Skeletal muscle tissue (tissue), 4 donors: ENCODE data around the gene ANGPTL2. TPM values are rescaled to one million over a fixed set of nuclear protein-coding genes. Genes with fewer than 3 reads are reported as not detected.
A peak's percentile ranks its signal among the peaks of the same experiment; 100 is the strongest.

Experiments
- H3K27ac ChIP-seq: one replicate; pipeline ENCODE4 v1.7.0; 2013; ENCODE audit warnings: mild to moderate bottlenecking, low read depth, low read length, inconsistent platforms
- H3K27me3 ChIP-seq, 3 donors: one replicate each; pipeline ENCODE4 v1.7.0; 2013; ENCODE audit warnings: low read length in 3 of 3; ENCODE audit not compliant: control insufficient read depth in 3 of 3, insufficient read depth in 3 of 3
- H3K36me3 ChIP-seq, 3 donors: one replicate each; pipeline ENCODE4 v1.7.0; 2013; ENCODE audit warnings: low read length in 3 of 3; ENCODE audit not compliant: control insufficient read depth in 3 of 3, insufficient read depth in 3 of 3
- H3K4me1 ChIP-seq, 3 donors: one replicate each; pipeline ENCODE4 v1.7.0; 2013; ENCODE audit warnings: low read length in 3 of 3, mild to moderate bottlenecking in 3 of 3; ENCODE audit not compliant: control insufficient read depth in 3 of 3, insufficient read depth in 3 of 3
- H3K4me3 ChIP-seq, 3 donors: one replicate each; pipeline ENCODE4 v1.7.0; 2013; ENCODE audit warnings: low read length in 3 of 3
- H3K9ac ChIP-seq, 3 donors: one replicate each; pipeline ENCODE4 v1.7.0; 2013; ENCODE audit warnings: low read length in 3 of 3, mild to moderate bottlenecking in 3 of 3, moderate library complexity in 2 of 3, low read depth in 1 of 3
- H3K9me3 ChIP-seq, 3 donors: one replicate each; pipeline ENCODE4 v1.7.0; 2013; ENCODE audit warnings: low read length in 3 of 3; ENCODE audit not compliant: control insufficient read depth in 3 of 3
- total RNA-seq: library from RNA; depleted of rRNA; stranded (reverse); fragments of >200 nt; gene quantifications from one replicate; pipeline ENCODE4 v1.2.3, GENCODE V29; 2014
- donor health status: Osteomylitis.

Gene ANGPTL2
- total RNA-seq, 1 donor from 2014 or later: 37.6 TPM

DNA sequence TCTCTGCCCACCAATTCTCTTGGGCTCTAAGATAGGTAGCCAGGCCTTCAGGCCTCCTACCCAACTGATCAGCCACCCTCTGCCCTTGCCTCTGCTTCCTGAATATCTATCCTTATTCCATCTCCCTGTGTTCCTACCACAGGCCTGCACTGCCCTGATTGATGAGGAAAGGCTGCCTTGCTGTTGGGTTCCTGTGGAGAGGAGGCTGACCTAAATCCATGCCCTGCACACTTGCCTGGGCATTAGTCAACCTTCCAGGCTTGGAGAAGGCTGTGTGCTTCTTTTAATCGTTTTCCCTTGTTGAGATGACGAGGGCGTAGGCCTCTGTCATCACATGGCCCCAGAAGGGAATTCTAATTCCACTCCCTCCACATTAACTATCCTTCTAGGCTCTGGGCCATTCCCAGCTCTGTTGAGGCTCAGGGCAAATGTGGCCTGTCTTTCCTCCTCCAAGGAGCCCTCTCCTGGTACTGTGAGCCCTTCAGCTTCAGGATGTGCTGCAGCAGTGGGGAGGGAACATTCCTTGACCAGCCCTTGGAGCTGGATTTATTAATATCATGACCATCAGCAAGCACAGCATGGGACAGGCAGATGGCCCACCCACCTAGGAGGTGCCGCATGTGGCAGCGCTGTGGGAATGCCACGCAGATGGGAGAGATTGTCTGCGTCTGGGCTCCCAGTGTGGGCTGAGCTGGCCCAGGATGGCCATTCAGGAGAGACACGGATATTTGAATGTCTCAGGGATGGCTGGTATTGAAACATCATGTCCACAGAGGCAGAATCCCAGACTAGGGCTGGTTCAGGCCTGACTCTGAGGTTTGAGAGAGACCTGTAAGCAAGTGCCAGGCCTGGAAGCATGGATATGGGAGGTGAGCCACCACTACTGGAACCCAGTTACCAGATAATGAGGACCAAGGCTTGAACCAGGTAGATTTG is 40.9 kb downstream of the ANGPTL2 start:
- Histone ChIP-seq H3K36me3 (no peaks in the 10 kb centered on the region), H3K27me3 (no peaks in the 10 kb centered on the region), H3K9ac (no peak overlapping the region), H3K4me3 (no peak overlapping the region), H3K27ac (no peak overlapping the region), H3K4me1 (peaks cover 13 to 36% (median 30%) of the 10 kb centered on the region in 3 donors), H3K9me3 (no peaks in the 10 kb centered on the region)

DNA sequence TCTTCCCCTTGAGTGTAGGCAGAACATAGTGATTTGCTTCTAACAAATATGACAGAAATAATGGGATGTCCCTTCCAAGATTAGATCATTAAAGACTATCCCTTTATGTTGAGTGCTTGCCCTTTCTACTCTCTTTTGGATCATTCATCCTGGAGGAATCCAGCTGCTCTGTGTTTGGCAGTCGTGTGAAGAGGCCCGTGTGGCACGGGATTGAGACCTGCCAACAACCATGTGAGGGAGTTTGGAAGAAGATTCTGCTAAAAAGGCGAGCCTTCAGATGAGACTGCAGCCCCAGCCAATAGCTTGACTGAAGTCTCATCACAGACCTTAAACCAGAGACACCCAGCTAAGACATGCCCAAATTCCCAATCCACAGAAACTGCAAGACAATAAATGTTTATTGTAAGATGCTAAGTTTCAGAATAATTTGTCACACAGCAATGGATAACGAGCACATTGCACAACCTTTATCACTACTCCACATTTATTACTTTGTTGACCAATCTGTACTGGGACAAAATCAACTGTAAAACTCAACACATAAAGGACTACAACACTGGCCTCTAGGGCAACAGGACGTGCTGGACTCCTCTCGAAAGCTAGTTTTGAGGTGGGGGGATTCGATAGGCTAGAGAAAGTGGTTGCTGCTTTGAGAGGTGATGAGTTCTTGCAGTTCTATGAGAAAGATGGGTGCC is 42.8 kb downstream of the ANGPTL2 start:
- Histone ChIP-seq H3K27me3 (no peaks in the 10 kb centered on the region), H3K9ac (no peak overlapping the region), H3K4me1 (peaks cover 21 to 47% (median 36%) of the 10 kb centered on the region in 3 donors), H3K4me3 (no peak overlapping the region), H3K9me3 (no peaks in the 10 kb centered on the region), H3K27ac (no peak overlapping the region), H3K36me3 (no peaks in the 10 kb centered on the region)

DNA sequence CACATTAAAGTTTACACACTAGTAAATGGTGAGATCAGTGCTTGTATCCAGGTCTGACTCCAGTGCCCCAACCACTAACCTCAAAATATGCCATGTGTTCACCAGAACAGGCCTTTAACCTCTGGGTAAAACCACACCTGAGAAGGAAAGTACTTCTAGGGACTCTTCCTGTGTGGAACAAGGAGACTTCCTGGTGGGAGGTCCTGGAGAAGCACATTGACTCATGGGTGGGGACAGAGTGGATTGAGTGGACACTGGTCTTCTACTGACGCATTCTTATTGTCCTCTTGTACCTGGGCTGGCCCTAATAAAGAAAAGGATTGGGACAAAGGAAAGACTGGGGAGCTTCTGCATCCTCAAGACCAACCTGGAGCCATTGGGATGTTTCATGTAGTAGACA is 43.4 kb downstream of the ANGPTL2 start:
- Histone ChIP-seq H3K27me3 (no peaks in the 10 kb centered on the region), H3K4me3 (no peak overlapping the region), H3K4me1 (peaks cover 27 to 52% (median 41%) of the 10 kb centered on the region in 3 donors), H3K36me3 (no peaks in the 10 kb centered on the region), H3K9ac (no peak overlapping the region), H3K9me3 (no peaks in the 10 kb centered on the region), H3K27ac (no peak overlapping the region)

DNA sequence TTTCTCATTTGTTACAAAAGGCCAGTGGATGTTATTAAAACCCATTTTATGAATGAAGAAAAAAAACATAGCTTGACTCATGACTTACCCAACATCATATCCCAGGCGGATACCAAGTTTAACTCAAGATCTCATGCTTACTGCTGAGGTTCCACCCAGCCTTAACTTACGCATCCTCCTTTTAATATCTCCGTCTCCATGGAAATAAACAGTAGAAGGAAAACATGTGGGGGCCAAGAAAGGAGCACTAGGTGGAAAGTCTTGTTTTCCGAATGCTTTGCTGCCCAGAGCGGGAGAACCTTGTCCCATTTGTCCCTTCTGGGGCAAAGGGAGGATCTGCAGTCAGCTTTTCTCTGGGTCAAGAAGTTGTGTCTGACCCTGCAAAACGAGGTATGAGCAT is 44.1 kb downstream of the ANGPTL2 start:
- Histone ChIP-seq H3K27ac (no peak overlapping the region), H3K9ac (no peak overlapping the region), H3K4me3 (no peak overlapping the region), H3K27me3 (no peaks in the 10 kb centered on the region), H3K36me3 (no peaks in the 10 kb centered on the region), H3K4me1 (peaks cover 22 to 47% (median 35%) of the 10 kb centered on the region in 3 donors), H3K9me3 (no peaks in the 10 kb centered on the region)

DNA sequence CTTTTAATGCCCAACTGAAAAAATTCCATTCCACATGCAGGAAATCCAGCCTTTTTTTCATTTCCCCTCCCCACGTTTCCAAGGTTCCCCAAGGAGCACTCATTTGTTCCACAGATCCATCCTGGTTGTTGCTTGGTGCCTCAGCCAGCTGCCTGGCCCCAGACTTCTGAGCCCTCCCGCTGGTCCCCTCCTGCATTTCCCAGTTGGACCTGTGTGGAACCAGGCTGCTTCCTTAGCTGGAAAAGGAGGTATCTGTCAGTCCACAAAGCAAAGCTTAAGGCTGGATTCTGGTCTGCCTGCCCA is 44.8 kb downstream of the ANGPTL2 start:
- Histone ChIP-seq H3K27ac (peak overlapping the region; percentile 14), H3K4me1 (peaks cover 15 to 40% (median 31%) of the 10 kb centered on the region in 3 donors)

DNA sequence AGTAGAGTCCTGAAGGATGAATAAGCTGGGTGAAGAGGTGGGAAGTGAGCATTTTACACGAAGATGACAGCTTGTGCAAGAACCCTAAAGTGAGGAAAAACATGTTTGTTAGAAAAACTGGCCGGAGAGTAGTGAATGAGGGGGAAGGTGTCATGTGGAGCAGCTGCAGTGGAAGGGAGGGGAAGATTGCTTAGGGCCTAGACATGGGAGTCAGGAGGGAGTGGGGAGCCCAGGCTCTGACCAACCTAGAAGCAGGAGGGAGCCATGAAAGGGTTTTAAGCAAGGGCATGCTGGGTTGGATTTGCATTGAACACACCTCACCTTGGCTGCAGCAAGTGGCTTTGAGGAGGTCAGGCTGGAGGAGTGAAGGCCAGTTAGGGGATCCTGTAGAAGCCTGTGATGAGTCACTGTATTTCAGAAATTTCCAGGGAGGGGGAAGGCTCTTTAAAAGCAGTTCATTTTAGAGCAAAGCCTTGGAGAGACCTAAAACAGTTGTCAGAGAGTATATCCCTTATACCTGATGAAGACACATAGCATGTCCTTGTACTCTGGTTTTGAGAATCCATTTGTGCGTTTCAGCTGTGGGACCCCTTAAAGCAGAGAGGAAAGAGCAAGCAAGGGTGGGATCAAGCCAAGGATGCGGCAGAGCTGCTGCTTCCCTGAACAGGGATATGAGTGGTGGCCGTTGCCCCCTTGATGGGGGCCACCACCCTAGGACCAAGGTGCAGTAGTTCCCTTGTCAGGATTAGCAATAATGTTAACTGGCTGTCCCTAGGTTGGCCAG is 45.4 kb downstream of the ANGPTL2 start:
- H3K9ac ChIP-seq: no peak overlapping the region
- no peak overlapping the region for H3K4me3 ChIP-seq
- H3K36me3 ChIP-seq: no peaks in the 10 kb centered on the region
- peak overlapping the region; percentile 14 for H3K27ac ChIP-seq
- no peaks in the 10 kb centered on the region for H3K27me3 ChIP-seq
- no peaks in the 10 kb centered on the region for H3K9me3 ChIP-seq
- H3K4me1 ChIP-seq: peaks cover 15 to 34% (median 31%) of the 10 kb centered on the region in 3 donors

More for the DNA sequence above, 44.8 kb downstream of the ANGPTL2 start:
- no peaks in the 10 kb centered on the region for H3K36me3 ChIP-seq
- H3K9me3 ChIP-seq: no peaks in the 10 kb centered on the region
- H3K4me3 ChIP-seq: no peak overlapping the region
- H3K27me3 ChIP-seq: no peaks in the 10 kb centered on the region
- H3K9ac ChIP-seq: no peak overlapping the region

DNA sequence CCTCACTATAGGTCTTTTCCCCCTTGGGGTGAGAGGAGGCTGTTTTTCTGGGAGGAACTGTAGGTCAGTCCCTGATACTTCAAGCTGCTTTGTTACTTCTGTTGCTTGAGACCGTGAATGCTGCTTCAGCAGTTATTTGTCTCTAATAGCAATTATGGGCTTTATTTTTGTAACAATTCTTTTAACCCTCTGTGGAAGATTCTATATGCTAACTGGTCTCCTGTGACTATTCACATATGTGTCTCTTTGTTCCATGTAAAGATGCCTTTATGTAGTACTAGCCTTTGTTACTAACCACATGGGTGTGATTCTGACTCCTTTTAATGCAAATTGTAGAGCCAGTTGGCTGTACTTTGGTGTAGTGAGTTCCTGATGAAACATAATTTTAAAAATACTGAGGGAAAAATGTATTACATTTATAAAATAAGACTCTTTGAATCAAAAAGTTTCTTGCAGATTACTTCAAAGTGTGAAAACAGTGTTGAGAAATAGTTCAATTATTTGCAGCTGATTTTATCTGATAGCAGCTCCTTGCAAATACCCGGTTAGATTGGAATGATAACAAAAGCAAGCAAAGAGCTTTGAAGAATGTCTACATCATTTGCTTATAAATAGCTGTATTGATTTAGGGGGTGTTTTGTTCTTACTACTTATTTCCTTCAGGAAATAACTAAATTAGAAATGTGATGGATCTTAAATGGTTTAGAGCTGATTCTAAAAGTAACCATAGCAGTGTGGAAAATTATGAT is 46.6 kb downstream of the ANGPTL2 start:
- Histone ChIP-seq H3K27ac (peak overlapping the region; percentile 56), H3K36me3 (no peaks in the 10 kb centered on the region), H3K4me3 (no peak overlapping the region), H3K4me1 (peaks cover 15 to 31% (median 31%) of the 10 kb centered on the region in 3 donors), H3K9ac (no peak overlapping the region), H3K27me3 (no peaks in the 10 kb centered on the region), H3K9me3 (peaks cover 0 to 3% (median 0%) of the 10 kb centered on the region in 3 donors)

DNA sequence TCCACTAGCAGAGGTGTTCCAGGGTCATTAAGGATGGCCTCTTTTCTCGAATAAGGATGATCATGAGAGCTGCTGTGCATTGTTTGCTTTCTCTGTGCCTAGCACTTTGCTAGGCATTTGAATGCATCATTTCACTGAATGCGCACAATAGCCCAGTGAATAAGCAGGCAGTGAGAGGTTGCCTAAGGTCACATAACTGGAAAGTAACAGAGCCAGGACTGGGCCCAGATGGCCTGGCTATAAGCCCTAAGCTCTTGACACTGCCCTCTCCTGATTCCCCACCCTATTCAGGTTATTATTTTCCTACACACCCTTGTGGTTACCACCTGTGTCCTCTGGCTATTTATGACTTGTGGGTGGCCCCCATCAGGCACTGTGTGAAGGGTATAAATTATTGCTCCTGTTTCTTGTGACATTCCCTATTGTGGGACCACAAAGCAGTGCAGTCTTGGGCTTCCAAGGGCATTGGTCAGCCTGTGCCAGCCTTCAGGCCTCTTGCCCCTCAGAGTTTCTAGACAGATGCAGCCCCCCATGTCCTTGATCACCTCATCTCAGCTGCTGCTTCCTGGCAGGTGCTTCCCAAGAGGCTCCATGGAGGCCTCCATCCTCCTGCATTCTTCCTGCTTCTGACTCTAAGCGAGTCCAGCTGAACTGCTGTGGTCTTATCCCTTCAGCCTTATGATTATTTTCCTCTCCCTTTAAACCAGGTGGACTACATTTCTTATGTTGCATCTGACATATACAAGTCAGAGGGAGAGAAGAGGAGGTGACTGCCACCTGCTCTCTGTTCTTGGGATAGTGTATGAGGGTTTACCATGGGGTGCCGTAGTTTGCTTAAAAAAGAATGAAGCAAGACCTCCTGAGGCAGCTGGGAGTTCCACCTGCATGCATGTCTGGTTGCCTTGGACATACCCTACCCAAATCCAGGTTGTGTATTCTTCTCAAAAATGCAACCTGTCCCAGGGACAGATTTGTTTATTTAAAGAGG is 47.6 kb downstream of the ANGPTL2 start:
- H3K36me3 ChIP-seq: no peaks in the 10 kb centered on the region
- H3K27ac ChIP-seq: peak overlapping the region; percentile 56
- peak overlapping the region in 2 of 3 donors; percentile 7 to 20 for H3K9ac ChIP-seq
- H3K4me1 ChIP-seq: peaks cover 15 to 31% (median 31%) of the 10 kb centered on the region in 3 donors
- peaks cover 0 to 3% (median 0%) of the 10 kb centered on the region in 3 donors for H3K9me3 ChIP-seq
- H3K27me3 ChIP-seq: no peaks in the 10 kb centered on the region
- peak overlapping the region in 1 of 3 donors; percentile 2 for H3K4me3 ChIP-seq
